ENCODE measurements around the gene KCNE4.

The KCNE4 gene

GRCh38 chr2:223090039-223090438 lies 38.0 kb downstream of the KCNE4 start:
- no peaks in the 10 kb centered on the region for H3K9me3 ChIP-seq (ENCODE audit: insufficient read depth, low read depth, low read length)
- H4K20me1 ChIP-seq (ENCODE audit: insufficient read depth, low read length, poor library complexity, severe bottlenecking): no peaks in the 10 kb centered on the region
- H3K4me3 ChIP-seq (ENCODE audit: low read length, poor library complexity, severe bottlenecking): no peak overlapping the region
- no peaks in the 10 kb centered on the region for H3K27me3 ChIP-seq (ENCODE audit: insufficient read depth, low read length, poor library complexity, severe bottlenecking)
- H3K9ac ChIP-seq (ENCODE audit: low read depth, low read length, poor library complexity, severe bottlenecking): no peak overlapping the region
- H3K4me2 ChIP-seq (ENCODE audit: low read depth, low read length, poor library complexity, severe bottlenecking): no peak overlapping the region
- H3K9me2 ChIP-seq (replicated peaks; ENCODE audit: low read depth, low read length): no peaks in the 10 kb centered on the region
- H3K36me3 ChIP-seq (ENCODE audit: insufficient read depth, low read length): no peaks in the 10 kb centered on the region
- no peaks in the 10 kb centered on the region for H3F3A ChIP-seq (ENCODE audit: low read depth)
- H2AFZ ChIP-seq (ENCODE audit: low read length): no peak overlapping the region
- no peaks in the 10 kb centered on the region for H3K79me2 ChIP-seq (ENCODE audit: insufficient read depth, low read length)
- H3K4me1 ChIP-seq (ENCODE audit: insufficient read depth, low read length, poor library complexity, severe bottlenecking): peaks cover 4% of the 10 kb centered on the region
- TF ChIP-seq EZH2phosphoT487 (IDR thresholded peaks at IDR 0.05; ENCODE audit: borderline replicate concordance): no peak
- TF ChIP-seq, protein P1, sequence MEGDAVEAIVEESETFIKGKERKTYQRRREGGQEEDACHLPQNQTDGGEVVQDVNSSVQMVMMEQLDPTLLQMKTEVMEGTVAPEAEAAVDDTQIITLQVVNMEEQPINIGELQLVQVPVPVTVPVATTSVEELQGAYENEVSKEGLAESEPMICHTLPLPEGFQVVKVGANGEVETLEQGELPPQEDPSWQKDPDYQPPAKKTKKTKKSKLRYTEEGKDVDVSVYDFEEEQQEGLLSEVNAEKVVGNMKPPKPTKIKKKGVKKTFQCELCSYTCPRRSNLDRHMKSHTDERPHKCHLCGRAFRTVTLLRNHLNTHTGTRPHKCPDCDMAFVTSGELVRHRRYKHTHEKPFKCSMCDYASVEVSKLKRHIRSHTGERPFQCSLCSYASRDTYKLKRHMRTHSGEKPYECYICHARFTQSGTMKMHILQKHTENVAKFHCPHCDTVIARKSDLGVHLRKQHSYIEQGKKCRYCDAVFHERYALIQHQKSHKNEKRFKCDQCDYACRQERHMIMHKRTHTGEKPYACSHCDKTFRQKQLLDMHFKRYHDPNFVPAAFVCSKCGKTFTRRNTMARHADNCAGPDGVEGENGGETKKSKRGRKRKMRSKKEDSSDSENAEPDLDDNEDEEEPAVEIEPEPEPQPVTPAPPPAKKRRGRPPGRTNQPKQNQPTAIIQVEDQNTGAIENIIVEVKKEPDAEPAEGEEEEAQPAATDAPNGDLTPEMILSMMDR (conservative IDR thresholded peaks at IDR 0.05; ENCODE audit: low read length): no peak

GRCh38 chr2:223090540-223091235 lies 38.7 kb downstream of the KCNE4 start:
- Histone ChIP-seq H2AFZ (ENCODE audit: low read length) (no peak overlapping the region), H3K4me1 (ENCODE audit: insufficient read depth, low read length, poor library complexity, severe bottlenecking) (peaks cover 9% of the 10 kb centered on the region), H3K79me2 (ENCODE audit: insufficient read depth, low read length) (no peaks in the 10 kb centered on the region), H3K36me3 (ENCODE audit: insufficient read depth, low read length) (no peaks in the 10 kb centered on the region), H3K4me3 (ENCODE audit: low read length, poor library complexity, severe bottlenecking) (no peak overlapping the region), H3F3A (ENCODE audit: low read depth) (no peaks in the 10 kb centered on the region), H3K9ac (ENCODE audit: low read depth, low read length, poor library complexity, severe bottlenecking) (no peak overlapping the region), H3K9me2 (replicated peaks; ENCODE audit: low read depth, low read length) (no peaks in the 10 kb centered on the region), H3K4me2 (ENCODE audit: low read depth, low read length, poor library complexity, severe bottlenecking) (no peak overlapping the region), H4K20me1 (ENCODE audit: insufficient read depth, low read length, poor library complexity, severe bottlenecking) (no peaks in the 10 kb centered on the region), H3K27me3 (ENCODE audit: insufficient read depth, low read length, poor library complexity, severe bottlenecking) (no peaks in the 10 kb centered on the region), H3K9me3 (ENCODE audit: insufficient read depth, low read depth, low read length) (no peaks in the 10 kb centered on the region)
- TF ChIP-seq, protein P1 (conservative IDR thresholded peaks at IDR 0.05; ENCODE audit: low read length): no peak
- no peak for TF ChIP-seq EZH2phosphoT487 (IDR thresholded peaks at IDR 0.05; ENCODE audit: borderline replicate concordance)

DNA sequence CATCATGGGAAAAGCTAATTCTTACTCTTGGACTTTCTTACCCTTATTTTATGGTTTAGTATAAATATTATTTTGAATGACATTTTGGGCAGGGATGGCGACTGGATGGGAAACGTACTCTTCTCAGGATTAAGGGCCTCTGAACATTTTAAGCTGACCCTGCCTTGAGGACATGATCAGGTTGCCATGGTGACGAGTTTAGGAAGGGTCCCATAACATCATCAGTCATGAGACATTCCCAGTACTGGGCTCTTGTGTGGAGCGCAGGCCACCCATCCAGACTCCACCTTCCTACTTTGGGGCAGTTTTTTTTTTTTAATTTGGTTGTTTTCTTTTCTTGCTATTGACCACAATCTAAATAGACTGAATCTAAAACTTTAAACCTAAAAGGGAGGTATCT lies 40.7 kb downstream of the KCNE4 start:
- Histone ChIP-seq H3K4me1 (ENCODE audit: insufficient read depth, low read length, poor library complexity, severe bottlenecking) (peaks cover 9% of the 10 kb centered on the region), H4K20me1 (ENCODE audit: insufficient read depth, low read length, poor library complexity, severe bottlenecking) (no peaks in the 10 kb centered on the region), H3K27me3 (ENCODE audit: insufficient read depth, low read length, poor library complexity, severe bottlenecking) (no peaks in the 10 kb centered on the region), H3K9ac (ENCODE audit: low read depth, low read length, poor library complexity, severe bottlenecking) (no peak overlapping the region), H3K4me2 (ENCODE audit: low read depth, low read length, poor library complexity, severe bottlenecking) (no peak overlapping the region), H2AFZ (ENCODE audit: low read length) (no peak overlapping the region), H3K79me2 (ENCODE audit: insufficient read depth, low read length) (no peaks in the 10 kb centered on the region), H3K36me3 (ENCODE audit: insufficient read depth, low read length) (no peaks in the 10 kb centered on the region), H3K4me3 (ENCODE audit: low read length, poor library complexity, severe bottlenecking) (no peak overlapping the region), H3K9me2 (replicated peaks; ENCODE audit: low read depth, low read length) (no peaks in the 10 kb centered on the region), H3F3A (ENCODE audit: low read depth) (no peaks in the 10 kb centered on the region), H3K9me3 (ENCODE audit: insufficient read depth, low read depth, low read length) (no peaks in the 10 kb centered on the region)
- TF ChIP-seq EZH2phosphoT487 (IDR thresholded peaks at IDR 0.05; ENCODE audit: borderline replicate concordance): no peak
- TF ChIP-seq, protein P1 (conservative IDR thresholded peaks at IDR 0.05; ENCODE audit: low read length): no peak
